Measurements from ENCODE around the gene DCST1.
A peak's percentile ranks its signal among the peaks of the same experiment; 100 is the strongest.

The DCST1 gene

DNA sequence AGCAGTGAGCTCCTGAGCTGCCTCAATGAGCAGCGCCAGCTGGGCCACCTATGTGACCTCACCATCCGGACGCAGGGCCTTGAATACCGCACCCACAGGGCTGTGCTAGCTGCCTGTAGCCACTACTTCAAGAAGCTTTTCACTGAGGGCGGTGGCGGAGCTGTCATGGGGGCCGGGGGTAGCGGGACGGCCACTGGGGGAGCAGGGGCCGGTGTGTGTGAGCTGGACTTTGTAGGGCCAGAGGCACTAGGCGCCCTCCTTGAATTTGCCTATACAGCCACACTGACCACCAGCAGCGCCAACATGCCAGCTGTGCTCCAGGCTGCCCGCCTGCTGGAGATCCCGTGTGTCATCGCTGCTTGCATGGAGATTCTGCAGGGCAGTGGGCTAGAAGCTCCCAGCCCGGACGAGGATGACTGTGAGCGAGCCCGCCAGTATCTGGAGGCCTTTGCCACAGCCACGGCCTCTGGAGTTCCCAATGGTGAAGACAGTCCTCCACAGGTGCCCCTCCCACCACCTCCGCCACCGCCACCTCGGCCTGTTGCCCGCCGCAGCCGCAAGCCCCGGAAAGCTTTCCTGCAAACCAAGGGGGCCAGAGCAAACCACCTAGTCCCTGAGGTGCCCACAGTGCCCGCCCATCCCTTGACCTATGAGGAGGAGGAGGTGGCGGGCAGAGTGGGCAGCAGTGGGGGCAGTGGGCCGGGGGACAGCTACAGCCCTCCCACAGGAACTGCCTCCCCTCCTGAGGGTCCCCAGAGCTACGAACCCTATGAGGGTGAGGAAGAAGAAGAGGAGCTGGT lies 18.7 kb upstream of the DCST1 start:
- DNase-seq (ENCODE audit: low read depth in 2 of 2) = no peak

DNA sequence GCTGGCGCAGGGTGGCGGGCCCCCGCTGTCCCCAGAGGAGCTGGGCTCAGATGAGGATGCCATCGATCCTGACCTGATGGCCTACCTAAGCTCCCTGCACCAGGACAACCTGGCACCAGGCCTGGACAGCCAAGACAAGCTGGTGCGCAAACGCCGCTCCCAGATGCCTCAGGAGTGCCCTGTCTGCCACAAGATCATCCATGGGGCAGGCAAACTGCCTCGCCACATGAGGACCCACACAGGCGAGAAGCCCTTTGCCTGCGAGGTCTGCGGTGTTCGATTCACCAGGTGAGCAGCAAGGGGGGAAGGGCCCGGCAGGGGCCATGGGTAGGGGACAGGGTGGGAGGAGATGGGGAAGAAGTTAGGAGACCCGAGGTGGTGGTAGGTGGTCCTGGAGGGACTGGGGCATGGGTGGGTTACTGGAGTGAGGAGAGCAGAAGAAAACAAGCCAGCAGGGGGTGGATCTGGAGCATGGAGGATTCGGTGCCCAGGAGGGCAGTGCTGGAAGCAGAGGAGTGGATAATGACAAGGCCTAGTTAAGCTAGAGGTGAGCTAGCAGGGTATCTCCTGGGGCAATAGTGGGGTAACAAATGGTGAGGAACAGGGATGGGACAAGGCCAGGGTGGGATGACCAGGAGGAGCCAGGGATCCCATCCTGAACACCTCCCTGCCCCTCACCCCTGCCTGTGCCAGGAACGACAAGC lies 17.9 kb upstream of the DCST1 start:
- no peak for DNase-seq (ENCODE audit: low read depth in 2 of 2)

DNA sequence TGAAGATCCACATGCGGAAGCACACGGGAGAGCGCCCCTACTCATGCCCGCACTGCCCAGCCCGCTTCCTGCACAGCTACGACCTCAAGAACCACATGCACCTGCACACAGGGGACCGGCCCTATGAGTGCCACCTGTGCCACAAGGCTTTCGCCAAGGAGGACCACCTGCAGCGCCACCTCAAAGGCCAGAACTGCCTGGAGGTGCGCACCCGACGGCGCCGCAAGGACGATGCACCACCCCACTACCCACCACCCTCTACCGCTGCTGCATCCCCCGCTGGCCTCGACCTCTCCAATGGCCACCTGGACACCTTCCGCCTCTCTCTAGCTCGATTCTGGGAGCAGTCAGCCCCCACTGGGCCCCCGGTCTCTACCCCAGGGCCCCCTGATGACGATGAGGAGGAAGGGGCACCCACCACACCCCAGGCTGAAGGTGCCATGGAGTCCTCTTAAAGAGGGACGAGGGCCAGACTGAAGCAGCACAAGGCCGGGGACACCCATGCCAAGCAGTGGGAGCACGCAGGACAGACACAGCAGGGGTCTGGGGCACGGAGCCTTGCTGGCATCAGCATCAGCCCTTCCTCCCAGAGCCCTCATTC lies 17.3 kb upstream of the DCST1 start:
- no peak for DNase-seq (ENCODE audit: low read depth in 2 of 2)

DNA sequence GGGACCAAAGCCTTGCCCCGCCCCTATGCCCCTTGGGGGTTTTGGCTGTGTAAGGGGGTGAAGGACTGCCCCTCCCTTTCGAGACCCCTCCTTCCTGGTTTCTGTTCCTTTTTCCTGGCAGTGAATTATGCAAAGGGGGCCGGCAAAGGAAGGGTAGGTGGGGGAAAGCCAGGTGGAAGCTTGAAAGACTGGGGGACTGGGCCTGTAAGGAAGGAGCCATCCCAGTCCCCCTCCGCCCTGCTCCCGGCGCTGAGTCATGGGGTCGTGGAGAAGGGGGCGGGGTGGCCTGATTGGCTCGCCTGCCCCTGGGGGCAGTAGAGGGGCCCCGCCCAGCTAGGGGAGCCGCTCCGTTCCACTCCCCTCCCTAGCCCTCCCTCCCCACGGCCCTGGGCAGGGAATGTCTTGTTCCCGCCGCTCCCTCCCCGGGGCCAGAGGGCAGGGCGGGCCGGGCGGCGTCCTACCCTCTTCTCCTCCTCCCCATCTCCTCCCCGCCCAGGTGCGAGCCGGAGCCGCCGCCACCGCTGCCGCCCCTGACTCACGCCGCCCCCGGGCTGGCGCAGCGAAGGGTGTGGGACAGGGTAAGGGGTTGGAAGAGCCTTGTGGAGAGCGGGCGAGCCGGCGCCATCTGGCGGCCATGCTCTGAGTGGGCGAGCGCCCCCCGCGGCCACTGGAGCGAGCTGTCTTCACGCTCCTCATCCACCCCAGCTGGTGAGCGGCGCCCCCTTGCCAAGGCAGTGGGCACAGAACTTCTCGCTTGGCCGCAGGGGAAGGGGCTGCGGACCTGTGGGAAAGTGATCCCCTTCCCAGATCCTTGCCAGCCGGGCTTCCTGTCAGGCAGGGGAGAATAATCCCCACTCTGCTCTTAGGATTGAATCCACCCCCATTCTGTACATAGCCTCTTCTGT lies 16.3 kb upstream of the DCST1 start:
- peak; percentile 72 to 77 for DNase-seq (ENCODE audit: low read depth in 2 of 2)

DNA sequence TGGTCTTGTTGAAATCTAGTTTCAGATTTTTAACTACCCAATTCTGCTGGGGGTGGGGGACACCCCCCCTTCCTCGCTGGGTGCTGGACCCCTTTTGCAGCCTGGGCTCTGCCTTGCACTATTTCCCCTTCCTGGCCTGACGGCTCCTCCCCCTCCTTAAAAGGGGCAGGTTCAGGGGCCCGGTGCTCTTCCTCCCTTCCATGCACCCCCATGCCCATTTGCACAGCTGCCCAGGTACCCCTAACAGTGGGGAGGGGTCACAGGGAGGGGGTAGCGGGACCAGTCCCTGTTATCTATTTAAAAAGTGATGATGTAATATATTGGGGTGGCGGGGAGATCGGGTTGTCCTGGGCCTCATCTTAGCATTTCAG lies 15.7 kb upstream of the DCST1 start:
- no peak for DNase-seq (ENCODE audit: low read depth in 2 of 2)

DNA sequence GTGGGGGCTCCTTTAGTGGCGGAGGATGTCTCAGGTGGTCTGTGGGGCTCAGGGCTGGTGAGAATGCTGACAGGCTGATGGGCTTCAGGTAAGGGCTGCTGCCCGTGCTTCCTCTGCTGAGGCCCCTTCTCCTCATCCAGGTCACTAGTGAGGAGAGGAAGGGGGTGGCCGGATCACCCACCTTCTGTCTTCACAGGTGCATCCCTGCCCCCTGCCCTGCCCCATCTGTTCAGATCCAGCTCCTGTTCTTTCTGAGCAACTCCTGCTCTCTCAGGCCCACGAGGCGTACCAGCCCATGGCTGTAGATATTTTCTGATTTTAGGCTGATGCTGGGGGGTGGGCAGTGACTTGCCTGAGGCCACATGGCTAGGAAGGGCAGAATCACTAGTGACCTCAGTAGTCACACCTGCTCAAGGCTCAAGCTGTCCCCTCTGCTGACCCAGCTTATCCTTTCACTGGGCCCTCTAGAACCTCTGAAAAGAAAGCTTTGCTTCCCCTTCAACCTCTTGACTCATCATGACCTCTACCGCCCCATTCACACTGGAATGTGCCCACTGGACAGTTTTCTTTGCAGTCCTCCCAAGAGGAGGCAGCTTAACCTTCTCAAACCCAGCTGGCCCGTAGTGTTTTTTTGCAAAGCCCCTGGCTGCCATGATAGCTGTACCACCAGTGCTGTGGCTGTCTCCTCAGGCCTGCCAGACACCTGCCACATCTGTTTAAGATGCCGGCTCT lies 14.8 kb upstream of the DCST1 start:
- DNase-seq (ENCODE audit: low read depth in 2 of 2) = no peak

DNA sequence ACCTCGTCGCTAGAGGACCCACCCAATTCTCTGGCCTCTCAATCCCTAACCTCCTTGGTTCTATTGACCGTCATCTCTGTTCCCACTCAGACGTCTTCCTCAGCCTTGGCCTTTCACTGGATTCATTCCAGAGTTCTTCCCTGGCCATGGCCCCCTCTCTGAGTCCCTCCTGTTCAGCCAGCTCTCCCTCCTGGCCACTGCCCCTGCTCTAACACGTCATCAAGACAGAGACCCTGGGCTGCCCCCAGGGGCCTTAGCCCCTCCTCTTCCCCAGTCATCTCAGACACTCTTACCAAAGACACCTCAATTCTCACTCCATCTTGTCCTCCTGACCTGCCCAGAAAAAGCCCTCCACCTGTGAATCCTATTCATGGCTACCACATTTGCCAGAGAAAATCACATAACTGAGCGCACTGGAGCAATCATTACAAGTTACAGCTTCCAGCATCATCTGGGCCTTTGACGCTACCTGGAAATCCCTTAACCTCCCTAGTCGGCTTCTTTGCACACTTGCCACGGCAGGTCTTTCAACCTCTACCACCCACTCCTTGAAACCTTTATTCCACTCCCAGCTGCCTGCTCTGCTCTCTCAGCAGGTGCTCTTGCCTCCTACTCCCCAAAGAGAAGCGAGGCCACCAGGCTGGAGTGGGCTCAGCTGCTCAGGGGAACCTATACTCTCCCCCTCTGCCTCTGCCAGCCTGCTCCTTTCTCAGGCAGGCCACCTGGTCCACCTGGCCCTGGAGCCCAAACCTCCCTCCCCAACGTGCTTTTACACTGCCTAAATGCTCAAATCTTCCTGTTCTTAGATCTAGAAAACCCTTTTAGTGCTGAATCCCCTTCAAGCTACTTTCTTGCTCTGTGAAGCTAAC lies 14.0 kb upstream of the DCST1 start:
- DNase-seq (ENCODE audit: low read depth in 2 of 2) = no peak

DNA sequence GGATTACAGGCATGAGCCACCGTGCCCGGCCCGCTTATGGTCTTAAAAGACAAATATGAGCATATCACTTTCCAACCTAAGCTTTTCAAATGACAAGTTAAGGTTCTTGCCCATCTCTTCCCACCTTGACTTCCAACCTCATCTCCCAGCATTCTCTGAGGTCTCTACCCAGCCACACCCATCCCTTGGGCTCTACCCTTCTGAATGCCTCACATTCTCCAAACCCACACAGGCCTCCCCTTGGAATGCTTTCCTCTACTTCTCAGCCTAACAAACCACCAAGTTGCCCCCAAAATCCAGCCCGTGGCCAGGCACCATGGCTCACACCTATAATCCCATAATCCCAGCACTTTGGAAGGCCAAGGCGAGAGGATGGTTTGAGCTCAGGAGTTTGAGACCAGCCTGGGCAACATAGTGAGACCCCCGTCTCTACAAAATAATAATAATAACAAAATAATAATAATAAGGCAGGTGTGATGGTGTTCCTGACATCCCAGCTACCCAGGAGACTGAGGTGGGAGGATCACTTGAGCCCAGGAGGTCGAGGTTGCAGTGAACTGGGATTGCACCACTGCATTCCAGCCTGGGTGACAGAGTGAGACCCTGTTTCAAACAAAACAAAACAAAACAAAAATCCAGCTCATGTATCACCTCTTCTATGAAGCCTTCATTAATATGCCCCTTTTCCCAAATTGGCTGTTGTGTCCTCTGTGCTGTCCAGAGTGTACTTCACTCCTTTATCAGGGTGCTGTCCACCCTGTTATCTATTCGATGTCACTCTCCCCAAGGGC lies 11.3 kb upstream of the DCST1 start:
- DNase-seq (ENCODE audit: low read depth in 2 of 2) = no peak

DNA sequence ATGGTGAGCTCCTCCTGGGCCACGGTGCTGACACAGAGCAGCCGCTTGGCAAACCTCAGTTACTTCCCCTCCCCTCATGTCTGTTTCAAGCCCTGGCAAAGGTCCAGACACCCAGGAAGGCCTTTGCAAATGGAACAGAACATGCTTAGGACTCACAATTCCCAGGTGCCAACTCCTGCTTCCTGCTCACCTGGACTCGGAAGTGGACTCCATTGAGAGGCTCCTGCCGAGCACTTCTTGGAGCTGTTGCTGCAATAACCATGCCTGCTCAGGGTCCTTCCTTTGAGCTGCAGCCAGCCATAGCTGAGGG lies 10.7 kb upstream of the DCST1 start:
- no peak for DNase-seq (ENCODE audit: low read depth in 2 of 2)

DNA sequence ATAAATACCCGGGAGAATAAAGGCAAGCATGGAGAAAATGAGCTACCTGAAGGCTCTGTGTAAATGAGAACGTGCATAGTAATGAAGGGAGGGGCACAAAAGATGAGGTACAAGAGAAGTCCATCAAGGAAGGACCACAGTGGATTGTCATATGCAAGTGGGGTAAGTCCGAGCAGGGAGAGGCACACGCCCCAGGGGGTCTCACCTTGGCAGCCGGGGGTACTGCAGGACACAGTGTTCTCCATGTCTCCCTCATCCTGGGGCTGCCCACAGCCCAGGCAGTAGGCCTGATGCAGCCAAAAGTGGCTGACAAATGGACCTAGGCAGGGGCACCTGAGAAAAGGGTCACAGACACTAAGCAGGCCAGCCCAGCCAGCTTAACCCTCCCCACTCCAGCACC lies 10.0 kb upstream of the DCST1 start:
- DNase-seq (ENCODE audit: low read depth in 2 of 2) = no peak

DNA sequence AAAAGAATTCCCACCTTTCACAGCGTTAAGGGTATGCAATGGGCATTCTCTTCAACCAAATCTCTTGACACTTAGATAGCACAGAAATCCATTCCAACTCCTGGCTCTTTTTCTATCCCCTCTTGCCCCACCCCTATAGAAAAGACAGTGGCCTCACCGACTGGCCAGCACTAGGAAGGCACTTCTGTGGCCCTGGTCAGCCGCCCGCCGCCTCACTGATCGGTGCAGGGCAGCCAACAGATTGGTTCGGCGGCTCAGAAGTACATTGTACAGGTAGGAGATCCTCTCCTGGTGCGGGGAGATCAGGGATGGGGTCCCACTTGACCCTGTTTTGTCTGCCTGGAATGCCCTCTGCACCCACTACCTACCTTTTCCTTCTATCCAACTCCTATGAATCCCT lies 9.3 kb upstream of the DCST1 start:
- no peak for DNase-seq (ENCODE audit: low read depth in 2 of 2)

DNA sequence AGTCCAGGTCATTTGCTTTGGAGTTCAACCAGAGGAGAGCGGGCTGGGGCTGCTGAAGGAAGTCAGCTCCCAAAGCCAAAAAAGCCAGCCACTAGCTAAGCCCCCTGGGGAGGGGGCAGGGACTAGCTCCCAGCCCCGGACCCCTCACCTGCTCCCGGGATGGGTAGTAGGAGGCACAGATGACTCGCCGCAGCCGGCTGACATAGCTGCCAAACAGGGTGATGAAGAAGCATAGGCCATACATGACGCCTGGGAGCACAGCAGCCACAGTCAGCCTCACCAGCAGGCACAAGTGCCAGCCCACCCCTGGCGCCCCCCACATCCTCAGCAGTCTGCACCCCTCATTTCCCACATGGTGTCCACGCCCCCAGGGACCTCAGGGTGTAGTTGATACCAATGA lies 7.5 kb upstream of the DCST1 start:
- DNase-seq (ENCODE audit: low read depth in 2 of 2) = no peak

DNA sequence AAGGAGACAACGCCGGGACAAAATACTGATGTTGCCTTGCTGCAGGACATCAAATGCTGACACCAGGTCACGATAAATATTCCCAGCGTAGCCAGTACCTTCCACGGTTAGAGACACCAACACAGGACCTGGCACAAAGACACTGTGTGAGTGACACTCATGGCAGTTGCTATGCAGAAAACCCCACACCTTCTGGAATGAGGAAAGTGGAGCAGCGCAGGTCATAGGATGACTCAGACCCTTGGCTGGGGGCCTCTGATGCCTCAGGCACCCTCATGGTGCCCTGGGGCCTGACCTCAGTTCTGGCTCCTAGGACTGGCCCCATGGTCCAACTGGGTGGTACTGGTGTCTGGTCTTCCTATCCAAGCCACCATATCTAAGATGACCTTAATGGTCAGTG lies 7.0 kb upstream of the DCST1 start:
- no peak for DNase-seq (ENCODE audit: low read depth in 2 of 2)

DNA sequence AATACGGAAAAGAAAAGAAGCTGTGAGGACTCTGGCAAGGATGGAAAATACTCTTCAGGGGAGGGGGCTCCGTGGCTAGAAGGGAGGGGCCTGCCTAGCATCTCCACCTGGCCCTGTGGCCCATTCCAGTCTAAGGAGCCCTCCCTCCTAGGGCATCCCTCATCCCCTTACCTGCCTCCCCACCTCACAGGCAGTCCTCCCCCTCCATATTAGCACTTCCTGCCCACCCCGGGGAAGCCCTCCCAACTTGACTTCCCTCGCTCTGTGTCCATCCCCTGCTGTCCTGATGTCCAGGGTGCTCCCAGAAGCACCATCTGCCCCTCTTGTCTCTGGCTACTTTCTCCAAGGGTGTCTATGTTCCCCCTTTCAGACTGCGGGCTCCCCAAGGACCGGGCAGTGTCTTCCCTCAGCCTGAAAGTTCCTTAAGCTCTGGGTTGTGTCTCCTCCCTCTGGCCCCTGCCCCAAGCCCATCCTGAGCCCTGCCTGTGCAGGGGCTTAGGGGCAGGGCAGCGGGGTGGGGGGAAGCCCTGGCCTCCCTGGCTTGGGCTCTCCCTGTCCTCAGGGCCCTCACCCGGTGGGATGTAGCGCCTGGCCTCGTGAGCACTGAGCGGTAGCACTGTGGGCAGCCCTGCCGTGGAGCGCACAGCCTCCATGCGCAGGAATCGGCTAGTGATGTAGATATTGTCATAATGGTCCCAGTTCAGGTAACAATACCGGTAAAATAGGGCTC lies 3.9 kb upstream of the DCST1 start:
- no peak for DNase-seq (ENCODE audit: low read depth in 2 of 2)

DNA sequence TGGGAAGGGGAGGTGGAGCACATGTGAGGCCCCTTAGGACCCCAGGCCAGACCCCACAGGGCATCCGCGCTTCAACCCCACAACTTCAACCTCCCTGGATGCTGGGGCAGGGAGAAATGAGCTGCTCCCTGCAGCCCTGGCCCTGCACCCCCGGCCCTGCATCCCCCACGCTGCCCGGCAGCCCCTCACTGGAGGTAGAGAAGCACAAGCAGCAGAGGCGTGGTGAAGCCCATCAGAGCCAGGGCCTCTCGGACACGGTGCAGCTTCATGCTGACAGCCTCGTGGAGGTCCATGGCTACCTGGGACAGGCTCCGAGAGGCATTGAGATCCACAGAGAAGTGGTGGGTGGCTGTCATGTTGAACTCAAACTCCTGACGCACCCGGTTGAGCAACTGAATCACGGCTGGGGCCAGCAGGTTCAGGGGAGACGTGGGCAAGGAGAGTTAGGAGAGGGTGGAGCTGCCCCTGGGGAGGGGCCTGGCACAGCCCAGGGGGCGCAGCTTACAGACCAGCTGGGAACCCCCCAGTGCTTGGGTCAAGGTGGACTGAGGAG lies 3.3 kb upstream of the DCST1 start:
- no peak for DNase-seq (ENCODE audit: low read depth in 2 of 2)

DNA sequence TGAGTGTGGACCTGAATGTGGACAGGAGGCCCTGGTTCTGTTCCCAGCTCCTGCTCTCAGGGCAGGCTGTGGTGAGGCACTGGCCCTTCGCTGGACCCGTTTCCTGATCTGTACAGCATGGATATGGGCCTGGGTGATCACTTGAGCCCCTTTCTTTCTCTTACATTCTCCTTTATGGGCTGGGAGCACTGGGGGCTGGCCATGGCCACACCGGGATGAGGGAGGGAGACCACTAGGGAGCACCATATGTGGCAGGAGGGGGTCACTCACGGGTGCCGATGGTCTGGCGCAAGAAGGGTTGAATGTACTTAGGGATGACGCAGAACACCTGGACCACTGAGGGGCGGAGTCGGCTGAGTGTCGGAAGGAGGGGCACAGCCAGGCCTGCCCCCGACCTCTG lies 2.7 kb upstream of the DCST1 start:
- no peak for DNase-seq (ENCODE audit: low read depth in 2 of 2)

DNA sequence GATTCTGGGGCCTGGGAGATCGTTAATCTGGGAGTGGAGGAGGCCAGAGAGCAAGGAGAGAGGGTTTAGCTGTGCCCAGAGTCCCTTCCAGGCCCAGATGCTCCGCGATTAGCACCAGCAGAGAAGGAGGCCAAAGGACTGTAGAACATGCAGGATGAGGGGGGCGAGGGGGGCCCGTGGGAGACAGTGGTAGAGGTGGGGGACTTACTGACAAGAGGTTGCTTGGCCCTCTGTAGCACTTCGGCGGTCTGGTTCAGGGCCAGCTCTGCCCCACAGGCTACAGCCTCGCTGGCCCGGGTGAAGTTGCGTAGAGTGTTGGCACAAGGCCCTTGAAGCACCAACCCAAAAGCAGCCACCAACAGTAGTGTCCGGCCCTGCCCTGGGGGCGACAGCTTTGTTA lies 738 bp upstream of the DCST1 start:
- no peak for DNase-seq (ENCODE audit: low read depth in 2 of 2)

DNA sequence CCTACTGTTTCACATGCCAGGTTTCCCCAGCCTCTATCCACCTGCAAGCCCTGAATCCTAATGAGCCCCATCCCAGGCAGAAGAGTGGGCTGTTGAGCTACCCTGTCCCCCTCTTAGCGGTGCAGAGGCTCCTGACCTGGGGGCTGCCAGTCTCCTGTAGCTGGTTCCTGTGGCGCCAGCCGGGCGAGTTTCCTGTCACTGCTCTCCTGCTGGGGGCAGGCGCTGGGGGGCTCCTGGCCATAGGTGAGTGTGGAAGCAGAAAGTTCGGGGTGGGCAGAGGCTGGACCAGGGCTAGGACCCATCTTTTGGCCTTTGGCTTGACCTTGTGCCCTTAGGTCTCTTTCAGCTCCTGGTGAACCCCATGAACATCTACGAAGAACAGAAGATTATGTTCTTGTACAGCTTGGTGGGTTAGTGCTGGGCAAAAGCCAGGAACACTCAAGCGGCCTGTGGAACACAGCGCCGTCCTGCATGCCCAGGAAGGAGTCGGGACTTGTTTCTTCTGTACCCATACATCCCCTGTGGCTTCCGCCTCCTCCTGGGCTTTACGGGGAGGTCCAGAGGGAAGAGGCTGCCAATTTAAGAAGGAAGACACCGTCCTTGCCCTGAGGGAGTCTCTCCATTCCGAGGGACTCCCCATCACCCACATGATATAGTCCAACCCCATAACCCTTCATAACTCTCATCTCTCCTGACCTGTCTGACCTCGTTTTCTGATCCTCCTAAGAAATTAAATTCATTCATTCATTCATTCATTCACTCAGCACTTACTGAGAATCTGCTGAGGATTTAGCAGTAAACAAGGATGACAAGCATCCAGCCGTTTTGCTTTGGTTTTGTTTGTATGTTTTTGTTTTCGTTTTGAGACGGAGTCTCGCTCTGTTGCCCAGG lies 939 bp downstream of the DCST1 start:
- no peak for DNase-seq (ENCODE audit: low read depth in 2 of 2)
